Measurements from ENCODE around the gene NPHP4.

GRCh38 chr1:5997316-5997715 lies 5.1 kb upstream of the NPHP4 start:
- TF ChIP-seq CTCF (IDR thresholded peaks at IDR 0.05) (no peak), POLR2AphosphoS5 (IDR thresholded peaks at IDR 0.05; ENCODE audit: insufficient read depth in 1 of 2, low read depth in 1 of 2) (no peak)
